ENCODE data around the gene GRK1.
A peak's percentile ranks its signal among the peaks of the same experiment; 100 is the strongest.

The GRK1 gene

GRCh38 chr13:113651511-113652403 is 15.3 kb upstream of the GRK1 start:
- DNase-seq = no peak

GRCh38 chr13:113652404-113653263 is 14.4 kb upstream of the GRK1 start:
- DNase-seq = no peak

- peak; percentile 50 for DNase-seq
Measured at GRCh38 chr13:113653264-113654174, 13.5 kb upstream of the GRK1 start.

- DNase-seq = no peak
Measured at GRCh38 chr13:113654175-113654560, 12.9 kb upstream of the GRK1 start.

GRCh38 chr13:113654591-113655345 is 12.3 kb upstream of the GRK1 start:
- no peak for DNase-seq

GRCh38 chr13:113655346-113656002 is 11.5 kb upstream of the GRK1 start:
- no peak for DNase-seq

GRCh38 chr13:113656003-113656588 is 10.9 kb upstream of the GRK1 start:
- DNase-seq = no peak

- no peak for DNase-seq
Measured at GRCh38 chr13:113656831-113657671, 10.0 kb upstream of the GRK1 start.

GRCh38 chr13:113657851-113658741 is 8.9 kb upstream of the GRK1 start, which contains the start of gene ATP4B:
TSS of gene ATP4B (minus strand) at chr13:113658198. CDS start at chr13:113658144, 54 bp downstream.
- no peak for DNase-seq

- no peak for DNase-seq
Measured at GRCh38 chr13:113658836-113659235, 8.2 kb upstream of the GRK1 start.

- no peak for DNase-seq
Measured at GRCh38 chr13:113659337-113659736, 7.7 kb upstream of the GRK1 start.

- DNase-seq = no peak
Measured at GRCh38 chr13:113660066-113660465, 7.0 kb upstream of the GRK1 start.

GRCh38 chr13:113661509-113661908 is 5.5 kb upstream of the GRK1 start:
- no peak for DNase-seq

- DNase-seq = no peak
Measured at GRCh38 chr13:113663934-113664333, 3.1 kb upstream of the GRK1 start.

GRCh38 chr13:113664751-113665596 is 2.0 kb upstream of the GRK1 start:
- no peak for DNase-seq

- no peak for DNase-seq
Measured at GRCh38 chr13:113665597-113666328, 1.3 kb upstream of the GRK1 start.

- no peak for DNase-seq
Measured at GRCh38 chr13:113666329-113666670, 719 bp upstream of the GRK1 start.

All from NCI-H1105 (cell line).